ENCODE measurements around the gene ARHGAP32. TPM values are rescaled to one million over a fixed set of nuclear protein-coding genes. Genes with fewer than 3 reads are reported as not detected.
"Not testable (repeated sequence)": the region's sequence is repeated elsewhere in the genome, so short reads cannot be mapped to it uniquely, and the experiment has no call there.

The ARHGAP32 gene
- total RNA-seq, 1 donor = 20.1 TPM

DNA sequence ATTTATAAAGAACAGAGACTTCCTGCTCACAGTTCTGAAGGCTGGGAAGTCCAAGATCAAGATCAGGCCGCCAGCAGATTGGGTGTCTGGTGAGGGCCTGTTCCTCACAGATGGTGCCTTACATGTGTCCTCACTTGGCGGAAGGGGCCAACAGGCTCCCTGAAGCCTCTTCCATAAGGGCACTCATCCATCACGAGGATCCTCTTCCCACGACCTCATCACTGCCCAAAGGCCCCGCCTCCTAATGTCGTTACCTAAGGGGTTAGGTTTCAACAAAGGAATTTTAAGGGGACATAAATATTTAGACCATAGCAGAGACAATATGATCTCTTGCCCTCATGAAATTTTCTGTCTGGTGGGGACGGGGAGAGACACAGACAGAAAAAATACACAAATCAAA lies 268.0 kb downstream of the ARHGAP32 start:
- no peak for DNase-seq (ENCODE audit: low read depth)
- no peak overlapping the region for H3K4me3 ChIP-seq (ENCODE audit: low read depth, low read length)
- no peak for TF ChIP-seq CTCF (IDR thresholded peaks at IDR 0.05; ENCODE audit: insufficient read depth, low read length)

- no peak for DNase-seq (ENCODE audit: low read depth)
- TF ChIP-seq CTCF (IDR thresholded peaks at IDR 0.05; ENCODE audit: insufficient read depth, low read length) = no peak
- H3K4me3 ChIP-seq (ENCODE audit: low read depth, low read length) = no peak overlapping the region
These were observed 270.3 kb downstream of the ARHGAP32 start for GRCh38 chr11:128921793-128922192.

- no peak for DNase-seq (ENCODE audit: low read depth)
- TF ChIP-seq CTCF (IDR thresholded peaks at IDR 0.05; ENCODE audit: insufficient read depth, low read length) = no peak
These were observed 271.5 kb downstream of the ARHGAP32 start for GRCh38 chr11:128920666-128921065.

DNA sequence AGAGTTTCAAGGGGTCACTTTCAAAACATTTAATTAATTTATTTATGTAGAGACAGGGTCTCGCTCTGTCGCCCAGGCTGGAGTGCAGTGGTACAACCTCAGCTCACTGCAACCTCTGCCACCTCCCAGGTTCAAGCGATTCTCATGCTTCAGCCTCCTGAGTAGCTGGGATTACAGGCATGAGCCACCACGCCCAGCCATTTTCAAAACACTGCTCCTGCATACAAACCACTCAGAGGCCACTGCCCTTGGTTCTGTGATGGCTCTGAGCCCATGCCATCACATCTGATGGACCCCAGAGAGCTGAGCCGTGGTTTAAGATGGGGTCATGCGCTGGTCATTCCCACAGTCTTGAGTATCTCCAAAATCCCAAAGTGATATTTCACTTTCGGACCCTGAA lies 272.5 kb downstream of the ARHGAP32 start:
- not testable (repeated sequence) for H3K4me3 ChIP-seq (ENCODE audit: low read depth, low read length); DNase-seq (ENCODE audit: low read depth)

More at GRCh38 chr11:128920666-128921065, 271.5 kb downstream of the ARHGAP32 start:
- no peak overlapping the region for H3K4me3 ChIP-seq (ENCODE audit: low read depth, low read length)

DNA sequence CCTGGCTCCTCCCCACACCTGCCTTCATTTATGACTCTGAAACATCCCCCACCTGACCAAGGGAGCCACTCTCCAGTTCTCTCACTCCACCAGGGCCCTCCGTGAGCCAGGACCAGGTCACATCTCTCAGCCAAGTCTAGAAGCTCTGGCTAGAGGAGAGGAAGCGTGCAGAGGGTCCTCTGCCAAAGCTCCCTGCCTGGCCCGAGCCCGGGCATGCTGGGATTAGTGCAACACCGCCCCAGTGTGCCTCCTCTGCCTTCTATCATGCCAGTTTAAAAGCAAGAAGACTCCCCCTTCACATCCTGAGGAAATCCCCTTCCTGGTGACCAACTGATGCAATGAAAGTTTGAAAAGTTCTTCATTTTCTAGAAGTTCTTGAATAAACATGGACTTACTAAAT lies 272.9 kb downstream of the ARHGAP32 start:
- TF ChIP-seq CTCF (IDR thresholded peaks at IDR 0.05; ENCODE audit: insufficient read depth, low read length) = no peak
- DNase-seq (ENCODE audit: low read depth) = no peak
- no peak overlapping the region for H3K4me3 ChIP-seq (ENCODE audit: low read depth, low read length)

GRCh38 chr11:128917144-128917724 lies 274.9 kb downstream of the ARHGAP32 start:
- no peak for TF ChIP-seq CTCF (IDR thresholded peaks at IDR 0.05; ENCODE audit: insufficient read depth, low read length)
- no peak overlapping the region for H3K4me3 ChIP-seq (ENCODE audit: low read depth, low read length)
- no peak for DNase-seq (ENCODE audit: low read depth)

- TF ChIP-seq CTCF (IDR thresholded peaks at IDR 0.05; ENCODE audit: insufficient read depth, low read length) = no peak
- no peak for DNase-seq (ENCODE audit: low read depth)
These were observed 275.4 kb downstream of the ARHGAP32 start for GRCh38 chr11:128916681-128917080.

More at GRCh38 chr11:128916681-128917080, 275.4 kb downstream of the ARHGAP32 start:
- no peak overlapping the region for H3K4me3 ChIP-seq (ENCODE audit: low read depth, low read length)
